GM21367 (cell line): ENCODE results near the gene FAM171A2.
"Not testable (repeated sequence)": the region's sequence is repeated elsewhere in the genome, so short reads cannot be mapped to it uniquely, and the experiment has no call there.

ENCODE experiments used
- ATAC-seq: cut with Tn5 transposase; IDR thresholded peaks from one replicate; pipeline ENCODE4 v1.9.1; 2021; ENCODE audit not compliant: unreplicated experiment

FAM171A2 gene

DNA sequence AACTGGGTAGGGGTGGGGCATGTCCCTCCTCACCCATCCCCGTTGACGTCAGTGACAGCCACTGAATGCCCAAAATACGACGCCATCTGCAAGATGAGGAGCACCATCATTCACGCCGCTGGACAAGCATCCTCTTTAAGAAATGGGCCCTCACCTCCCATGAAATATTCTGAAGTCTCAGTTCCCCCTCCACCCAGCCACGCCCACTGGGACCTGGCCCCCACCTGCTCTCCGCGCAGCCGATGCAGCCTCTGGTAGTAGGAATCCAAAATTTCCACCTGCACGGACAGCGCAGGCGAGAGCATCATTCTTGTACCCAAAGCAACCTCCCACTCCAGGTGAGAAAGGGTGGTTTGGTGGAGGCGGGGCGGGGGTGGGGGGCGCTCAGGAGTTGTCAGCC lies 20.2 kb upstream of the FAM171A2 start:
- ATAC-seq: no peak

DNA sequence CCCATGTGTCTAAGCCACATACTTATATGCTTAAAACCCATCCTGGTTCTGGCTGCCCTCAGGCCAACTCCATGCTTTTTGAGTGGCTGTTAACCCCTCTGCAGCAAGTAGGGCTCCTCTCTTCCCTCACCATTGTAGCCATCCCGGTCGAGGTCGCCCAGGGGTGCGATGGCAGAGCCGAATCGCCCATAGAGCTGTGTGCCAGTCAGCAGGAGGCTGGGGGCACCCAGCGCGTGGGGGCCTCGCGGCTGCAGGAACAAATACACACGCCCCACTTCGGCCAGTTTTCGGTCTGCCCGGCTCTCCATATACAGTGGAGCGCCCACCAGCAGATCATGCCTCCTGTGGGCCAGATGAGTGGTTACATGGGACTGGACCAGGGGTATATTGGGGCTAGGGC lies 19.7 kb upstream of the FAM171A2 start:
- ATAC-seq: no peak

DNA sequence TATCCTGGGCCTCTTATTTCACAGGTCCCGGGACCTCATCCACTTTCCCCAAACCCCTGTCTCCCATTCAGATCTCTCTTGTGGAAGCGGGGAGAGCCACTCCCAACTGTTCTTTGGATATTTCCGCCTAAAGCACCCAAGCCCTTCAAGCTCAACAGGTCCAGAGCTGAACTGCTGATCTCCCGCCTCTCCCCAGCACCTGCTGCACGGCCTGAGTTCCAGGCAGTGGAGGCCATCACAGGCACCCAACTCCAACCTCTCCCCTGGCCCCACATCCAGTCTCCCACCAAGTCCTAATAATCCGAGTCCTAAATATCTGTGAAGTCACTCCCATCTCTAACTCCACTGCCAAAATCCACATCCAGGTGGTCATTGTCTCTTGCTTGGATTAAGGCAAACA lies 19.3 kb upstream of the FAM171A2 start:
- ATAC-seq: no peak

DNA sequence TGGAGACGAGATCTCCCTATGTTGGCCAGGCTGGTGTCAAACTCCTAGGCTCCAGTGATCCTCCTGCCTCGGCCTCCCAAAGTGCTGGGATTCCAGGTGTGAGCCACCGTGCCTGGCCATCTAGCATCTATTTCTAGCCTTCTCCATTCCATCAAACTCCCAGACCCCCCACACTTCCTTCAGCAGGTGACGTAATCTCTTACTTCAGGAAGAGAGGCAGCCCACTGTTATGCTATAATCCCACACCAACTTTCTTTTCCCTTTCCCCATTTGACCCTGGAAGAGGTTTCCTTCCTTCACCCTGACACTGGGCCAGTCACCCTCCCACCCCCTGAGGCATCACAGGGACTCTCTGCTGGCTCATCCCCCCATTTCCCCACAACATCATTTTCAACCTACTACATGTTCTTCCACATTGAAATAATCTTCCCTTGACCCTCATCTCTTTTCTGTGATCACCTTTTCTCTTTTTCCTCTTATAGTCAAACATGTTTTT lies 18.2 kb upstream of the FAM171A2 start:
- ATAC-seq: no peak

DNA sequence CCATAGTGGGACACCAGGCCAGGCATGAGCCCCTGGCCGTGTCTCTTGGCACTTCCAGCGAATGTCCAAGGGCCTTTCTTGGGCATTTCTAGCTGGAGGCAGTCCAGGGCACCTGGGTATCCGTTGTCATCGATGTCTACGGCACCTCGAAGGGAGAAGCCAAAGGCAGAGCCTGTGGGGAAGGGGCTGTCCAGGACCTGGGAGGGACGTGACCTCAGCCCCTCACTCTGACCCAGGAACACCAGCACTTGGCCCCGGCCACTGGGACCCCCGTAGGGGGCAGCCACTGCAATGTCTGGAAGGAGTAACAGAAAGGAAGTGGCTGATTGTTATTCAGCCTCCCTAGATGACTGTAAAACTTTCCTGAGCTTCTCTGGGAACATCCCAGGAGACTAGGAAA lies 17.1 kb upstream of the FAM171A2 start:
- ATAC-seq: no peak

DNA sequence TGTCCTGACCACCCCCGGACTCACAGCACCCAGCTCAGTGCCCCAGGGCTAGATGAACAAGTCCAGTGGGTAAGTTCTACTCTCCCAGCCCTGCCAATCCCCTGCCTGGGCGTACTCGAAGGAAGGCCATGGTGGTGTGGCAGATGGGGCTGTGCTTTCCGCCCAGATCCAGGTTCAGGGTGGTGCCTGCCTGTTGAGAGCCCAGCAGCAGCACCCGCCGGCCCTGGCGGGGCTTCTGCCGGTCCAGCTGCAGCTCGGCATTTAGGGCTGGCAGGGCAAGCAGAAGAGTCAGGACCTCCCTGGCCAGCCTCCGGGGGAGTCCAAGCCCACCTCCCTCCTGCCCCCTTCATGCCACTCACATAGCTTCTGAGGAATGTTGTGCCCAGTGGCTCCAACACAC lies 16.2 kb upstream of the FAM171A2 start:
- ATAC-seq: no peak

DNA sequence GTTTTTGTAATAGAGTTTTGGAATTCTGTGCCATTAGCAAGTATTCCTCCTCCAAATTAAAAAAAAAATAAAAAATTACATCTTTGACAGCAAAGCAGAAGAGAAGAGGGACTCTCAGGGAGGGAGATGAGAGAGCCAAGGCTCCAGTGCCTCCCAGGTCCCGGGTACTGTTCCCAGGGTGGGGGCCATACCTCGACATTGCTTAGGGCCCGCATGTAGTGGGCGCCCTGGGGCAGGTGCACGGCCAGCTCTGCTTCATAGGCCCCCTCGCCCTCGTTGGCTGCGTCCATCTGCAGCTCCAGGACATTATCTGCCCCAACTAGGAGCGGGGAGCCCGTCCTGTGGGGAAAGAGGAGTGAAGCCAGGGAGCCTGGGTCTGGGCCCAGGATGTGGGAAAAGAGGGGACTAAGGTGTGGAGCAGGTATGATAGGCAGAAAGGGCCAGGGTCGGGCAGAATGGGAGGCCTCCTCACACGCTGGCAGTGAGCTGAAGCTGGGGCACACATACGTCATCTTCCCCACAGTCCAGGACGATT lies 14.6 kb upstream of the FAM171A2 start:
- no peak for ATAC-seq

DNA sequence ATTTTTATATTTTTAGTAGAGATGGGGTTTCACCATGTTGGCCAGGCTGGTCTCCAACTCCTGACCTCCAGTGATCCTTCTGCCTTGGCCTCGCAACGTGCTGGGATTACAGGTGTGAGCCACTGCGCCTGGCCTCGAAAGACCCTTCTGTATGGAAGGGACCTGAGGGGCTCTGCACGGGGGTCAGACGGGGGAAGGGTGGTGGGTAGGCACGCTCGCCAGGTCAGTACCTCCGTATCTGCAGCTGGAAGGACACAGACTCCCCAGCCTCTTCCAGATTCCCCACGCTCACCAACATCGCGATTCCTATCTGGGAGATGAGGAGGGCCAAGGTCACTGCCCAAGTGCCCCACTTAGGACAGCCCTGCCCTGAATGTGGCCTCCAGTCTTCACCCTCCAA lies 13.1 kb upstream of the FAM171A2 start:
- no peak for ATAC-seq

DNA sequence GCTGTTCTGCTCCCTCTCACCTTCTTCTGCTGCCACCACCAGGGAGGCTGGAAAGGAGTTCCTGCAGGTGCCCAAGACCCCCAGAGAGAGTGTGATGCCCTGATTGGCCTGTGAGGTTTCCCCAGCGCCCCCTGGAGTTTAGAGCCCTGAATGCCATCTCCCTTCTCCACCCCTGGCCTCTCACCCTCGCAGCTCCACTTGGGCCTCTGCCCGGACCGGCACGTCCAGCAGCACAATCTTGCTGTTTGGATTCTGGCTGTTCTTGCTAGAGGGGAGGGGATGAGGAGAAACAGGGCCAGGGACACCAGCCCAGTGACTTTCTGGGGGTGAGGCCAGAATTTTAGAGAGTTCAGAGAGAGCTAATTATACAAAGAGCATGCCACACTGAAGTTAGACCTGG lies 12.5 kb upstream of the FAM171A2 start:
- no peak for ATAC-seq

DNA sequence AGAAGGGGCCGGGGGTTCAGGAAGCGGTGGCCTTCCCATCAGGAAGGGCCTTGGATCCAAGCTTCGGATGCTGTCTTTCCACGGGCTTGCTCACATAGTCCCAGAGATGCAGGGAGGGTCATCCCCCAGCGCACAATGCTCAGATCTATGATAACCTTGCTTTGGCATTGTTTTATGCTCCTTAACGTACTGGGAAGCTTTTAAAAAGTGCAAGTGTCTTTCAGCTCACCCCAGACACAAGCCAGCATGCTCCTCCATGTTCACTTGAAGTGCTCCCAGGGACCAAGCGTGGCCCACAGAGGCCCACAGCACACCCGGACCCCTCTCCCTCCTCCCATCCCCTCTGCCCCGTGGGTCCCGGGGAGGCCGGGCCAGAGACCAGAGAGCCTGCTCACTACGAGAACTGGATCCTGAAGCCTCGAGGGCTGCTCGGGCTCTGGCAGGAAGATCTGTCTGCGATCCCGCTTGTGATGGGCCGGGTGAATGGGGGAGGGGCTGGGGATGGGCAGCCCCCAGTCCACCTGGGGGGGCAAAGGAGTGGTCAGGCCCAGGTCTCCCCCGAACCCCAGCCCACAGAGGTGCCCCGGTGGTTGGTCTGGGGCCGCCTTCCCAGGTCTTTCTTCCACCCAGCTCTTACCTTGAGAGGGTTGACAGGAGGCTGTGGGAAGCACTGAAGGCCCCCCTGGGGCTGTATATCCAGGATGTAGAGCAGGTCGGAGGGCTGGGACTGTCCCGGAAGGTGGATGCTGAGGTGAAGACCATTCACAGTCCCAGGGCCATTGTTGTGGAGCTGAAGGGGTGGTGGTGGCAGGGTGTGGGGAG lies 11.8 kb upstream of the FAM171A2 start:
- ATAC-seq: no peak

DNA sequence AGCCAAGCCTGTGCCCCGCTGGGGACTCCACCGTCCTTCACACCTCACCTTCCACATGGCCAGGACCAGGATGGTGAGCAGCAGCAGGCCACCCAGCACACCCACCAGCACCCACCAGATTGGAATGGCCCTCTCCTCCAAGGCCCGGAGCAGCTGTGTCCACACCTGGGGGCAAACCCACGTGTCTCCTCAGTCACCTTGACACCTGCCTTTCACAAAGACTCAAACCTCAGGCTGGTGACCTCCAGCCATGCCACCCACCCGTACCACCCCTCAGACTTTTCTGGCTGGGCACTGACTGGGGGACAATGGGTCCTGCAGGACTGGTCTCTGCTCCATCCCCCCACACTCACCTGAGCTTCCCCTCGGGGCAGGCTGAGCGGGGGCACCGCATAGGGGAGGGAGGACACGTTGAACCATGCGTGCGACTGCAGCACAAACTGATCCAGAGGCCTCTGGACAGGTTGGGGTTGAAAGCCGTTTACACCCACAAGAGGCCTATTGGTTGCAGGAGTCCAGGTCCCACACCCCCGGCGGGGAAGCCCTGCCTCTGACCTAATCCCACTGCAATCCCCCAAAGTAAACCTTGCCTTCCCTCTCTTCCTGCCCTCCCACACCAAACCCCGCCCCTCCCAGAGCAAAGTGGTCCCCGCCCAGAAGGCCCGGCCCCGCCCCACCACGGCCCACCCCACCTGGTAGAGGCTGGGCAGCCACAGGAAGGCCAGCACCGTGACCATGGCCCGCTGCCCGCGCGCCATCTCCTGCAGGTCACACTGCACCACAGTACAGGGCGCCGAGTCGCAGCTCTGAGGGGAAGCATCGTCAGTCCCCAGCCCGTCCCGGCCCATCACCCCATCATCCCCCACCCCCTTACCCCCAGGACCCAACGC lies 10.9 kb upstream of the FAM171A2 start:
- no peak for ATAC-seq

DNA sequence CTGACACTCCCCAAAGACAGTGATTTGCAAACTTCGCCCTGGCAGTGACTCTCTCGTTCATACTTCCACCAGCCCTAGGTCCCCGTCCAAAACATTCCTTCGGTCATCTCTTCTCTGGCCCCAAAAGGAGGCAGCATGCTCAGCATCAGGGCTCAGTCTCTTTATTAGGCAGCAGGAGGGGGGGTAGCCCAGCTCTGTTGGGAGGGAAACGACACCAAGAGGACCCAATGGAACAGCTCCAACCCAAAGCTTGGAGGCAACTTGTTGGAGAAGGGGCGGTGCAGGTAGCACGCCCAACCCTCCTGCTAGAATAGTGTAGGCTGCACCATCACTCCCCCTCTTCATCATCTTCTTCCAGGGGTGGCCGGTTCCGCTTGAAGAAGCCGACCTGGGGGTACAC lies 8.4 kb upstream of the FAM171A2 start:
- ATAC-seq: no peak

DNA sequence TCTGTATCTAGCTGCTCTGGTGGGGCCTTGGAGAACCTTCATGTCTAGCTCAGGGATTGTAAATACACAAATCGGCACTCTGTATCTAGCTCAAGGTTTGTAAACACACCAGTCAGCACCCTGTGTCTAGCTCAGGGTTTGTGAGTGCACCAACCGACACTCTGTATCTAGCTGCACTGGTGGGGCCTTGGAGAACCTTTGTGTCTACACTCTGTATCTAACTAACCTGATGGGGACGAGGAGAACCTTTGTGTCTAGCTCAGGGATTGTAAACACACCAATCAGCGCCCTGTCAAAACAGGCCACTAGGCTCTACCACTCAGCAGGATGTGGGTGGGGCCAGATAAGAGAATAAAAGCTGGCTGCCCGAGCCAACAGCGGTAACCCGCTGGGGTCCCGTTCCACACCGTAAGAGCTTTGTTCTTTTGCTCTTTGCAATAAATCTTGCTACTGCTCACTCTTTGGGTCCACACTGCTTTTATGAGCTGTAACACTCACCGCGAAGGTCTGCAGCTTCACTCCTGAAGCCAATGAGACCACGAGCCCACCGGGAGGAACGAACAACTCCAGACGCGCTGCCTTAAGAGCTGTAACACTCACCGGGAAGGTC lies 5.9 kb upstream of the FAM171A2 start:
- ATAC-seq: not testable (repeated sequence)

DNA sequence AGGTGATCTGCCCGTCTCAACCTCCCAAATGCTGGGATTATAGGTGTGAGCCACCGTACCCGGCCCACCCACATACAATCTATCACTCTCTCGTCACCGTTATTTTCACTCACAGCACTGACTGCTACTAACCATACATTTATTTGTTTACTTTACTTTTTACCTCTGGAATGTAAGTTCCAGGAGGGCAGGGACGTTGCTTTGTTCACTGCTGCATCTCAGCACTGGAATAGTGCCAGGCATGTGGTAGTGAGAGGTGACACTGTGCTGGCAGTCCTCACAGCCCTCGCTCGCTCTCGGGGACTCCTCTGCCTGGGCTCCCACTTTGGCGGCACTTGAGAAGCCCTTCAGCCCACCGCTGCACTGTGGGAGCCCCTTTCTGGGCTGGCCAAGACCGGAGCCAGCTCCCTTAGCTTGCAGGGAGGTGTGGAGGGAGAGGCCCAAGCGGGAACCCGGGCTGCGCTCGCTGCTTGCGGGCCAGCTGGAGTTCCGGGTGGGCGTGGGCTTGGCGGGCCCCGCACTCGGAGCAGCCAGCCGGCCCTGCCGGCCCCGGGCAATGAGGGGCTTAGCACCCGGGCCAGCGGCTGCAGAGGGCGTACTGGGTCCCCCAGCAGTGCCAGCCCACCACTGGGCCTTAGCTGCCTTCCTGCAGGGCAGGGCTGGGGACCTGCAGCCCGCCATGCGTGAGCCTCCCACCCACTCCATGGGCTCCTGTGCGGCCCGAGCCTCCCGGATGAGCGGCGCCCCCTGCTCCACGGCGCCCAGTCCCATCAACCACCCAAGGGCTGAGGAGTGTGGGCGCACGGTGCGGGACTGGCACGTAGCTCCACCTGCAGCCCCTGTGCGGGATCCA lies 5.0 kb upstream of the FAM171A2 start:
- not testable (repeated sequence) for ATAC-seq

DNA sequence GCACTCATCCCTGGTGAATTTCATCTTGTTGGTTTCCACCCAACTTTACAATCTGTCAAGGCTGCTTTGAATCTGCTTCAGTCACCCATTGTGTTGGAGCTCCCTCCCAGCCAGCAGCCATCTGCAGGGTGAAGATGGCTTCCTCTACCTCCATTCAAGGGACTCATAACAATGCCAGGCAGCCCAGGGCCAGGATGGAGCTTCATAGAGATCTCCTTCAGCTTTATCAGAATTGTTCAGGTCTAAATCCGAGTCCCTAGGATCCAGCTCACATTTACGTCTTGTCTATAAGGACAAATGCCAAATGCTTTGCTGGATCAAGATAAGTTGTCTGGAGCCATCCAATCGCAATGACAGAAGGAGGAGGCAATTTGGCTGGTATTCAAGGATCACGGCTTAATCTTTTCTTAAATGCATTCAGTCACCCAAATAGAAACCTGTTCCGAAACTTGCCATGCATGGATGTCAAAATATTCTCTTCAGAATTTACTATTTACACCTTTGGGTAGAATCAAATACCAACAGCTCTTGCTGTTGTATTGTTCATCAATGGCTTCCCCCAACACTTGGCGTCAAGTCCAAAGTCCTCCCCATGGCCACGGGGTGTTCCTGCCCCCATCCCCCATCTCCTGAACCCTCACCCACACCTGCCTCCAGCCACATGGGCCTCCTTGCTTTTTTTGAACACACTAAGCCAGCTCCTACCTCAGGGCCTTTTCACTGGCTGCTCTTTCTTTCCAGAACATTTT lies 3.8 kb upstream of the FAM171A2 start:
- ATAC-seq: no peak

DNA sequence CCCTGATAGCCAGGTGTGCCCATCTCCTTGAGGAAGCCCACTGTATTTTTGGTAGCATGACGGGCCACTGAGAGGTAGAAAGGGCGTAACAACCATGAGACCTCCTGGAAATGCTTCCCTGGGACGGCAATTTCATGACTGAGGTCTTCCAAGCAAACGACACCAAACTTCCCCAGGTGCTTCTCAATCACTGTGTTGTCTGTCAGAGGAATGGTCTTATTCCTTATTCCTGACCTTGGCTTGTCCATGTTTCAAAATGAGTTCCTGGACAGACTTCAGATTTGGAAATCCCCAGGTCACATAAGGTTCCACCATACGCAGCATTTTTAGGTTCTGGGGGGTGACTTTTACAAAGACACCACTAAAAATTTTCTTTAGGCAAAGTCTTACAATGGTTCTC lies 1.4 kb upstream of the FAM171A2 start:
- not testable (repeated sequence) for ATAC-seq

DNA sequence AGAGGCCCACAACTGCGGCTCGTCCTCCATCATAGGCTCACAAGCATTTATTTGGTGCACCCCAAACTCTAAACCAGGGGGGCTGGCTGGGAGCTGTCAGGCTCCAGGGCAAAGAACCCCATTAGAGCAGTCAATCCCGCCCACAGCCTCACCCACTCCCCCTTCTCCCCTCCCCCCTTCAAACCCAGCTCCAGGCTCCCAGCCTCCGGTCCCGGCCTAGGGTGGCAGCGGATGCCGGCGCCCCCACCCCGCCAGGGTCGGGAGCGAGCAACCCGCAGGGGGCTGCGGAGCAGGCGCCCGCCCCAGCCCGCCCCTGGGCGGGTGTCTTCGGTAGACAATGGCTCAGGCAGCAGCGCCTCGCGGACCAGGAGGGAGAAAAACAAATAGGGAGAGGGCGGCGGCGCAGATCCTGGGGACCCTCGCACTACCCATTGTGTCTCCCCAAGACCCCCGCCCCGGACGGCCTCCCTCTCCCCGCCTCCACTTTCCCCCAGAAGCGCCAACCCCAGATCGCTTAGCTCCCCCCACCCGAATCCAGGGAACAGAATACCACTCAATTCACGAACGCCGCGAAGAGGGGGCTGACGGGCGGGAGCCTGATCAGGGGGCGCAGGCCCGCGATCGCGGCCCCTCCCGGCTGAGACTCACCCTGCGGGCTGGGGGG lies 572 bp downstream of the FAM171A2 start:
- ATAC-seq: no peak

DNA sequence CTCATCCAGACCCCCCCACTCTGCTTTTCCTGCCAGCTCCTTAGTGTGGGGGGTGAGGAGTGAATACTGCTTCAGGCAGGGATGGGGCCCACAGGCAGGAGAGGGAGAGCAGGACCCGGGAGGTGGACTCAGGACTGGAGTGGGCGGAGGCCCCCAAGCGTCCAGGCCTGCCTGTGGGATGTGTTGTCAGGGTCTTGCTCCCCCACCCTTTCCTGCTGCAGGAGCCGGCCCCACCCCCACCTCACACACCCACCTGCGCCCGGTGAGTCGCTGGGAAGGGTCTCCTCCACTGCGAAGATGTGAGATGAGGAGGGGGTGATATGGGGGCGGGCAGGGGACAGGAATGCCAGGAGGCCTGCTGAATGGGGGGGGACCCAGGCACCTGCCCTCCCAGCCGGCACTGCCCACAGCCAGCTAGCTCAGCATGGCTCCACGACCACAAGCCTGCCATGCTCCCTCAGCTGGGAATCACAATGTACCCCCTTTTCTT lies 1.1 kb downstream of the FAM171A2 start:
- ATAC-seq: no peak
